ENCODE measurements around the gene DCLRE1B. TPM values are rescaled to one million over a fixed set of nuclear protein-coding genes. Genes with fewer than 3 reads are reported as not detected.

DCLRE1B gene
- total and polyA plus RNA-seq, 9 of the 15 experiments (the other 6 are each of a cell fraction or from before 2014, with no cell fraction given): 10.6 to 28.8 (median 17.2) TPM

DNA sequence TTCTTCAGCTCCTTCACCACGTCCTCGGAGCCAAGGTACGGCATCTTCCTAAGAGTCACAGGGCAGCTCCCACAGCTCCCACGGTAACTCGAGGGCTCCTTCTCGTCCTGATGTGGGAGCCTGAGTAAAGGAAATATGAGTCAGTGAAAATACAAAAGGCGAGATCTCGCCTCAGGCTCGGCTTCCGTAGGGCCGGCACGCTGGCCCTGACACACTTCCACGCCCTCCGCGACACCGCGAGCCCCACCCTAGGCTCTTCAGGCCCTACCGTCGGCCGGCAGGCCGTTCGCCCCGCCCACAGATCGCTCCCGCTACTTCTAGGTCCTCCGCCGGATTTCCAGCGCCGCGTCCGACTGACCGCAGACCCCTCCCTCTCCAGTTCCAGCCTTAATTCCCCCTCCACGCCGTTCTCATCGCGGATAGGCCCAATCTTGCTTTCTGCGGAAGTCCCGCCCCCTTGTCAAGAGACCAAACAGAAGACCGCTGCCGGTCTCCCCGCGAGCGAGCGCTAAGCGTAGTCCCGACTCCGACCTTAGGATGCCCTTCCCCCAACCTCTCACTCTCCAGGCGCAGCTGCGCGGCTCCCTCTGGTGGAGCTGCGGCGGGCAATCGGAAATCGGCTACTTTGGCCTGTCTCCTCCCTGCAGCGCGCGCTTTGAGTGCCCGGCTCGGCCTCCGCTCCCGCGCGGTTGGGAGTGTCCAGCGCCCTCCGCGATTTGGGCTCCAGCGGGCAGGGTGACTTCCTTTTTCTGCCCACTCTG, at the start of gene DCLRE1B, which contains the start of gene AP4B1 (continued):
- TF ChIP-seq, protein P1, sequence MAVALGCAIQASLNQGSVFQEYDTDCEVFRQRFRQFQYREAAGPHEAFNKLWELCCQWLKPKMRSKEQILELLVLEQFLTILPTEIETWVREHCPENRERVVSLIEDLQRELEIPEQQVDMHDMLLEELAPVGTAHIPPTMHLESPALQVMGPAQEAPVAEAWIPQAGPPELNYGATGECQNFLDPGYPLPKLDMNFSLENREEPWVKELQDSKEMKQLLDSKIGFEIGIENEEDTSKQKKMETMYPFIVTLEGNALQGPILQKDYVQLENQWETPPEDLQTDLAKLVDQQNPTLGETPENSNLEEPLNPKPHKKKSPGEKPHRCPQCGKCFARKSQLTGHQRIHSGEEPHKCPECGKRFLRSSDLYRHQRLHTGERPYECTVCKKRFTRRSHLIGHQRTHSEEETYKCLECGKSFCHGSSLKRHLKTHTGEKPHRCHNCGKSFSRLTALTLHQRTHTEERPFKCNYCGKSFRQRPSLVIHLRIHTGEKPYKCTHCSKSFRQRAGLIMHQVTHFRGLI (CRISPR knock-in tag; IDR thresholded peaks at IDR 0.05): no peak
- peak; percentile 79 for TF ChIP-seq GATAD2A (IDR thresholded peaks at IDR 0.05)
- TF ChIP-seq U2AF1 (optimal IDR thresholded peaks at IDR 0.05; ENCODE audit: low read depth, low read length): no peak
- TF ChIP-seq, protein P2, sequence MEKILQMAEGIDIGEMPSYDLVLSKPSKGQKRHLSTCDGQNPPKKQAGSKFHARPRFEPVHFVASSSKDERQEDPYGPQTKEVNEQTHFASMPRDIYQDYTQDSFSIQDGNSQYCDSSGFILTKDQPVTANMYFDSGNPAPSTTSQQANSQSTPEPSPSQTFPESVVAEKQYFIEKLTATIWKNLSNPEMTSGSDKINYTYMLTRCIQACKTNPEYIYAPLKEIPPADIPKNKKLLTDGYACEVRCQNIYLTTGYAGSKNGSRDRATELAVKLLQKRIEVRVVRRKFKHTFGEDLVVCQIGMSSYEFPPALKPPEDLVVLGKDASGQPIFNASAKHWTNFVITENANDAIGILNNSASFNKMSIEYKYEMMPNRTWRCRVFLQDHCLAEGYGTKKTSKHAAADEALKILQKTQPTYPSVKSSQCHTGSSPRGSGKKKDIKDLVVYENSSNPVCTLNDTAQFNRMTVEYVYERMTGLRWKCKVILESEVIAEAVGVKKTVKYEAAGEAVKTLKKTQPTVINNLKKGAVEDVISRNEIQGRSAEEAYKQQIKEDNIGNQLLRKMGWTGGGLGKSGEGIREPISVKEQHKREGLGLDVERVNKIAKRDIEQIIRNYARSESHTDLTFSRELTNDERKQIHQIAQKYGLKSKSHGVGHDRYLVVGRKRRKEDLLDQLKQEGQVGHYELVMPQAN (IDR thresholded peaks at IDR 0.05; ENCODE audit: borderline replicate concordance): peak; percentile 82; the same call in 1 of the 2 replicates
- TF ChIP-seq ZFP36 (IDR thresholded peaks at IDR 0.05; ENCODE audit: low read depth, low read length, partially characterized antibody): peak; percentile 66
- TF ChIP-seq, protein P3, sequence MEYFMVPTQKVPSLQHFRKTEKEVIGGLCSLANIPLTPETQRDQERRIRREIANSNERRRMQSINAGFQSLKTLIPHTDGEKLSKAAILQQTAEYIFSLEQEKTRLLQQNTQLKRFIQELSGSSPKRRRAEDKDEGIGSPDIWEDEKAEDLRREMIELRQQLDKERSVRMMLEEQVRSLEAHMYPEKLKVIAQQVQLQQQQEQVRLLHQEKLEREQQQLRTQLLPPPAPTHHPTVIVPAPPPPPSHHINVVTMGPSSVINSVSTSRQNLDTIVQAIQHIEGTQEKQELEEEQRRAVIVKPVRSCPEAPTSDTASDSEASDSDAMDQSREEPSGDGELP (CRISPR knock-in tag; IDR thresholded peaks at IDR 0.05; ENCODE audit: borderline replicate concordance): peak; percentile 98
- TF ChIP-seq ZBTB17 (CRISPR knock-in tag; IDR thresholded peaks at IDR 0.05): peak; percentile 100
- TF ChIP-seq MAZ (CRISPR knock-in tag; conservative IDR thresholded peaks at IDR 0.05 in 1 of 2, IDR thresholded peaks at IDR 0.05 in 1 of 2): peak; percentile 96 to 98
- TF ChIP-seq, protein P4, sequence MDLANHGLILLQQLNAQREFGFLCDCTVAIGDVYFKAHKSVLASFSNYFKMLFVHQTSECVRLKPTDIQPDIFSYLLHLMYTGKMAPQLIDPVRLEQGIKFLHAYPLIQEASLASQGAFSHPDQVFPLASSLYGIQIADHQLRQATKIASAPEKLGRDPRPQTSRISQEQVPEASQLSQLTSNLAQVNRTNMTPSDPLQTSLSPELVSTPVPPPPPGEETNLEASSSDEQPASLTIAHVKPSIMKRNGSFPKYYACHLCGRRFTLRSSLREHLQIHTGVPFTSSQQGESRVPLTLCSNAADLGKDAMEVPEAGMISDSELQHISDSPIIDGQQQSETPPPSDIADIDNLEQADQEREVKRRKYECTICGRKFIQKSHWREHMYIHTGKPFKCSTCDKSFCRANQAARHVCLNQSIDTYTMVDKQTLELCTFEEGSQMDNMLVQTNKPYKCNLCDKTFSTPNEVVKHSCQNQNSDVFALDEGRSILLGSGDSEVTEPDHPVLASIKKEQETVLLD (IDR thresholded peaks at IDR 0.05): peak; percentile 80
- peak; percentile 71; the same call in 1 of the 2 replicates for TF ChIP-seq ZBTB1 (CRISPR knock-in tag; IDR thresholded peaks at IDR 0.05; ENCODE audit: borderline replicate concordance, low read depth)
- TF ChIP-seq DACH1 (IDR thresholded peaks at IDR 0.05; ENCODE audit: partially characterized antibody): peak; percentile 37
- no peak for TF ChIP-seq PTTG1 (tag; IDR thresholded peaks at IDR 0.05; ENCODE audit: low read depth)
- TF ChIP-seq CBX1 (IDR thresholded peaks at IDR 0.05; ENCODE audit: low read depth): peak; percentile 88
- TF ChIP-seq XRCC5 (IDR thresholded peaks at IDR 0.05; ENCODE audit: low read depth, low read length): peak; percentile 100
- TF ChIP-seq BHLHE40 (IDR thresholded peaks at IDR 0.05; ENCODE audit: low read length): peak; percentile 79
- TF ChIP-seq ZNF785 (CRISPR knock-in tag; IDR thresholded peaks at IDR 0.05): no peak
- TF ChIP-seq SIN3A (IDR thresholded peaks at IDR 0.05; ENCODE audit: borderline replicate concordance in 2 of 2, control insufficient read depth in 1 of 2, low read depth in 2 of 2, low read length in 2 of 2): peak; percentile 86 to 95
- TF ChIP-seq, protein P5, sequence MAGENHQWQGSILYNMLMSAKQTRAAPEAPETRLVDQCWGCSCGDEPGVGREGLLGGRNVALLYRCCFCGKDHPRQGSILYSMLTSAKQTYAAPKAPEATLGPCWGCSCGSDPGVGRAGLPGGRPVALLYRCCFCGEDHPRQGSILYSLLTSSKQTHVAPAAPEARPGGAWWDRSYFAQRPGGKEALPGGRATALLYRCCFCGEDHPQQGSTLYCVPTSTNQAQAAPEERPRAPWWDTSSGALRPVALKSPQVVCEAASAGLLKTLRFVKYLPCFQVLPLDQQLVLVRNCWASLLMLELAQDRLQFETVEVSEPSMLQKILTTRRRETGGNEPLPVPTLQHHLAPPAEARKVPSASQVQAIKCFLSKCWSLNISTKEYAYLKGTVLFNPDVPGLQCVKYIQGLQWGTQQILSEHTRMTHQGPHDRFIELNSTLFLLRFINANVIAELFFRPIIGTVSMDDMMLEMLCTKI (IDR thresholded peaks at IDR 0.05; ENCODE audit: partially characterized antibody): no peak
- TF ChIP-seq MTA2 (IDR thresholded peaks at IDR 0.05; ENCODE audit: low read depth): 0 out of 2 replicates have a peak, but pooled peaks have one; percentile 16
- TF ChIP-seq PRMT5 (CRISPR knock-in tag; IDR thresholded peaks at IDR 0.05): no peak
- TF ChIP-seq MECOM (CRISPR knock-in tag; IDR thresholded peaks at IDR 0.05): no peak

All from K562 (cell line).